Chondrocyte (in vitro differentiated cells): ENCODE data around the gene SALL1. TPM values are rescaled to one million over a fixed set of nuclear protein-coding genes. Genes with fewer than 3 reads are reported as not detected.

Source experiments
- DNase-seq: peaks from one replicate; pipeline ENCODE4 v3.0.0; 2021; ENCODE audit warnings: mixed read lengths, low spot score
- H3K27ac Mint-ChIP-seq: one replicate; pipeline ENCODE4 v1.8.0; 2021; ENCODE audit warnings: mild to moderate bottlenecking, moderate library complexity, mixed read lengths; ENCODE audit not compliant: unreplicated experiment
- H3K27me3 Mint-ChIP-seq: 2 replicates; pipeline ENCODE4 v1.8.0; 2021; ENCODE audit warnings: low read depth, mixed read lengths
- H3K36me3 Mint-ChIP-seq: 2 replicates; pipeline ENCODE4 v1.8.0; 2021; ENCODE audit warnings: low read depth, mixed read lengths
- H3K4me1 Mint-ChIP-seq: 2 replicates; pipeline ENCODE4 v1.8.0; 2021; ENCODE audit warnings: low read depth, mild to moderate bottlenecking, mixed read lengths
- H3K4me3 Mint-ChIP-seq: one replicate; pipeline ENCODE4 v1.8.0; 2021; ENCODE audit warnings: mild to moderate bottlenecking, moderate library complexity, mixed read lengths; ENCODE audit not compliant: unreplicated experiment
- H3K9me3 Mint-ChIP-seq: 2 replicates; pipeline ENCODE4 v1.8.0; 2021; ENCODE audit warnings: low read depth, mixed read lengths
- CTCF ChIP-seq: fragments of 200-600 bp; sonication (generic); IDR thresholded peaks from 2 replicates; pipeline ENCODE4 v1.5.0; 2021; ENCODE audit warnings: antibody characterized with exemption, mild to moderate bottlenecking, moderate library complexity
- total RNA-seq: library from RNA; stranded (reverse); gene quantifications from 3 replicates; pipeline ENCODE4 v1.2.1, GENCODE V29; 2021

SALL1 gene
- total RNA-seq, 1 donor from 2014 or later = 0.20 TPM

DNA sequence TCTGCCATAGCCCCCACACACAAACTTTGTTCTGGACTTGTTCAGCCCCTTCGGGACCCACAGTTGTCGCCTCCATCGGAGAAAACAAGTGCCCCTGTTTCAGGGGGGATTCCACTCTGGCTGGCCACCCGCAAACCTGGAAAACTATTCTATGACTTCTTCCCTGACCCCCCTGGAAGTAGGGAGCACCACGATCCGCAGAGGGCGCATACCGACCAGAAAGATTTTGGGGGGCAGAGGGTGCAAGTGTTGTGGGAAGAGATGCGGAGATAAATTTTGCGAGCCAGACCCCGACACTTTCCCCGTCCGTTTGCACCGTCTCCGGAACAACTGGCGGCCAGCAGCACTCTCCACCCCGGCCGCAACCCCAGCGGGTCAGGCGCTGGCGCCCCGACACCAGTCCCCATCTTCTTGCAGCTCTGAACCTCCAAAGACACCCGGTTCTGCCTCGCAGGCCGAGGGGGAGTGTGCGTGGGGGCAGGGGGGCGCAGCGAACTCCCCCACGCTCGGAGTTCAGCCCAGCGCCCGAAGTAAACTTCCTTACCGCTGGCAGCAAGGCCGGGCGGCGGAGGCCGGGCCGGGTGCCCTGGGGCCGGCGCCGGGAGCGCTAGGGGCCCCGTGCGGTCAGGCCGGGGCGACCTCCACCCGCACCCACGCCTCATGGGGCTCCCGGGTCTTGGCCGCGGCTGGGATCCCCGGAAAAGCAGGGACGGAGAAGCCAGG is 744 bp downstream of the SALL1 start:
- Mint-ChIP-seq H3K4me1 (peaks cover 22% of the 10 kb centered on the region), H3K27ac (no peak overlapping the region), H3K9me3 (no peaks in the 10 kb centered on the region), H3K36me3 (peaks cover 3% of the 10 kb centered on the region), H3K27me3 (peaks cover 69% of the 10 kb centered on the region), H3K4me3 (peak overlapping the region; percentile 66)
- DNase-seq = no peak
- TF ChIP-seq CTCF = no peak

DNA sequence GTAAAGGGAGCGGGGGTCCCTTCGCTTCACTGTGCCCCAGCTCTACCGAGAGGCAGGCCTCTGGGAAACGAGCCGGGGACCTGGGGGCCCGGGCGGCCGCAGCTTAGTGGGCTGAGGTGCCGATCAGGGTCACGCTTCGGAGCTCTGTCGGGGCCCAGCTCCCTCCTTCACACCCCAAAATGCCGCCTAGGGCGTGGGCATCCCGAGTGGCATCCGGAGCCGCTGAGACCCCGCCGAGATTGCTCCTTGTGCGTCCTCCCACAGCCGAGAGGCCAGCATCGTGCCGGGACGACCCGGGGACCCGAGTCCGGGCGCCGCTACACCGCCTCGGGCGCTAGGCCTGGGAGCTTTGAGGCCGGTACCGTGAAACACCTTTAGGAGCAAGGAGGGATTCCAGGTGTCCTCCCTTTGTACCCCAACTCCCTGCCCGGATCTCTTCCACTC is 1.3 kb downstream of the SALL1 start:
- H3K9me3 Mint-ChIP-seq = no peaks in the 10 kb centered on the region
- DNase-seq = no peak
- TF ChIP-seq CTCF = no peak
- peaks cover 3% of the 10 kb centered on the region for H3K36me3 Mint-ChIP-seq
- peaks cover 18% of the 10 kb centered on the region for H3K4me1 Mint-ChIP-seq
- no peak overlapping the region for H3K27ac Mint-ChIP-seq
- peaks cover 69% of the 10 kb centered on the region for H3K27me3 Mint-ChIP-seq
- H3K4me3 Mint-ChIP-seq = no peak overlapping the region

GRCh38 chr16:51149251-51149661 is 1.8 kb downstream of the SALL1 start:
- TF ChIP-seq CTCF = no peak
- H3K27ac Mint-ChIP-seq = no peak overlapping the region
- H3K36me3 Mint-ChIP-seq = peaks cover 3% of the 10 kb centered on the region
- no peak overlapping the region for H3K4me3 Mint-ChIP-seq
- H3K9me3 Mint-ChIP-seq = no peaks in the 10 kb centered on the region
- H3K27me3 Mint-ChIP-seq = peaks cover 70% of the 10 kb centered on the region
- peaks cover 18% of the 10 kb centered on the region for H3K4me1 Mint-ChIP-seq
- DNase-seq = no peak

- peaks cover 21% of the 10 kb centered on the region for H3K4me1 Mint-ChIP-seq
- TF ChIP-seq CTCF = no peak
- DNase-seq = no peak
- peaks cover 68% of the 10 kb centered on the region for H3K27me3 Mint-ChIP-seq
- H3K4me3 Mint-ChIP-seq = no peak overlapping the region
- peaks cover 3% of the 10 kb centered on the region for H3K36me3 Mint-ChIP-seq
- no peaks in the 10 kb centered on the region for H3K9me3 Mint-ChIP-seq
- no peak overlapping the region for H3K27ac Mint-ChIP-seq
Observed at GRCh38 chr16:51148678-51149228, 2.3 kb downstream of the SALL1 start.

GRCh38 chr16:51147776-51148677 is 3.0 kb downstream of the SALL1 start:
- no peak overlapping the region for H3K4me3 Mint-ChIP-seq

More at GRCh38 chr16:51147776-51148677, 3.0 kb downstream of the SALL1 start:
- Mint-ChIP-seq H3K4me1 (peaks cover 15% of the 10 kb centered on the region), H3K27me3 (peaks cover 66% of the 10 kb centered on the region), H3K36me3 (peaks cover 3% of the 10 kb centered on the region), H3K27ac (no peak overlapping the region), H3K9me3 (no peaks in the 10 kb centered on the region)
- no peak for TF ChIP-seq CTCF
- DNase-seq = no peak
